GM18519 (cell line): ENCODE results near the gene LTV1.

Source experiments
- ATAC-seq: cut with Tn5 transposase; IDR thresholded peaks from one replicate; pipeline ENCODE4 v1.9.1; 2021; ENCODE audit warnings: mild to moderate bottlenecking, moderate library complexity; ENCODE audit not compliant: unreplicated experiment, low FRiP score

The LTV1 gene

DNA sequence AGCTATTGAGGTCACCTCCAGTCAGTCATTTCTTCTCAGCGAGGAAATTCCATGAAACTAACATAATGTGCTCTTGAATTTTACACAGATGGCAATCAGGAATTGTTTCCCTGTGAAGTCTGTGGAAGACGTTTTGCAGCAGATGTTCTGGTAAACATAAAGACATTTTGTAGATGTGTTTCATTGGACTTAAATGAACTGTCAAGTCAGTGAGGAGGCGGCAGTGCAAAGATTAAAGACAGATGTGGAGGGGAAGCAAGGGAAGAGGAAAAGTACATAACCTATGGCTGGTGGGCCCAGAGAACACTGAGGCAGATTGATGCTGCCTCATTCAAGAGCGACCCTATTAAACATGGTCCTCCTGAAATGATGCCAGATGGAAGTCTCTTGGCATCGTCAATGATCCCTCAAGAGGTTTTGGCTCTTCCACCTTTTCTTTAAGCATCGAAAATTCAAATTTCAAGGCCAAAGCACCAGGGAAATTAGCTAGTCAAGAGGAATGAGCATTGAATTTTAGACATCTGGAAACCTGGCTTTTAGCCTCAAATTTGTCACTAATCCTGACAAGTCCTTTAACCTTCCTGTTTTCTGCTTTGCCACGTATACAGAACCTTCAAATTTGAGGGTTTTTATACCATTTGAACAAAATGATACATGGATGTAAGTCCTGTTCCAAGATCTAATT is 41.2 kb downstream of the LTV1 start:
- ATAC-seq, result no peak

GRCh38 chr6:143885116-143885515 is 42.0 kb downstream of the LTV1 start:
- ATAC-seq, result no peak

DNA sequence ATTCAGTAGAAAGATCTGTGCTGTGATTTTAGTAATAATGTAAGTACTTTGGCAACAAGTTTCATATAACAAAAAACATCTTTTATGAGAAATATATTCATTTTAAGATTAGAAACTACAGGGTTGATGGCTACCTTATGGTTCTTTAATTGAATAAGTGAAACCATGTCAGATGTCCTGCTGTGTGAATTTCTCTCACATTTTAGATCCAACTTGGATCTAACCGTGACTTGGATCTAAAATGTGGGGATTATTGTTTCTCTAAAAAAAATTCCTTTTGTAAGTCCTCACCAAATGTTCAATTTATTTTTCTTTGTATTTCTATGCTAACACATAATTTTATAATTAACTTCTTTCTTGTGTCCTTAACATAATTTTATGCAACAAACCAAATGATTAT is 51.5 kb downstream of the LTV1 start:
- no peak for ATAC-seq

DNA sequence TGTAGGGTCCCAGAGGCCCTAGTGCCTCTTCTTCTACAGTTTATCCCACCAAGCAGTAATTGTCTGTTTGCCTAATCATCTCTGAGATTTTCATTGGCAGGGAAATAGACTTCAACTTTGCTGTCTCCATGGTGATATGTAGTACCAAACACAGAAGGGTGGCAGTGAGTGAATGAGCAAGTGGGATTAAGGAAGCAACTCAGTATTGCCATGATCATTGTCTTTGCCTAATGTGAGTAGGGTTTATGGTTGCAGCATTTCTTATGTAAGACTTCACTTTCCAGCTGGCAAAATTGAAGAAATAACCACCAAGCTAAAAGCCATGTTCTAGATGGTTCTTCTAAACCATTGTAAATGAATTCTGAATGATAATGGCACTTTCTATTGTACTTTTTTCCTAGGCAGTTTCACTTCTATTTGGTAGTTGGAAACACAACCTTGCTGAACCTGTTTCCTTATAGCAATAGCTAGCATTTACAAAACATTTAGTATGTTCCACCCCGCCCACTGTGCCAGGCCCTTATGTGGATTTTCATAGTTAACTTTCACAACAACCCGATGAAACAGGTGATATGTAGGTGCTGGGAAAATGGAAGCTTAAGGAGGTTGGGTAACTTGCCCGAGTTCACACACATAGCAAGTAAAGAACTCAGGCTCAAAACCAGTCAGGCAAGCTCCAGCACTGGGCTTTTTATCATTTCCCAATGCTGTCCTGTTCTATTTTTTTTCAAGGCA is 53.2 kb downstream of the LTV1 start:
- ATAC-seq, result no peak

DNA sequence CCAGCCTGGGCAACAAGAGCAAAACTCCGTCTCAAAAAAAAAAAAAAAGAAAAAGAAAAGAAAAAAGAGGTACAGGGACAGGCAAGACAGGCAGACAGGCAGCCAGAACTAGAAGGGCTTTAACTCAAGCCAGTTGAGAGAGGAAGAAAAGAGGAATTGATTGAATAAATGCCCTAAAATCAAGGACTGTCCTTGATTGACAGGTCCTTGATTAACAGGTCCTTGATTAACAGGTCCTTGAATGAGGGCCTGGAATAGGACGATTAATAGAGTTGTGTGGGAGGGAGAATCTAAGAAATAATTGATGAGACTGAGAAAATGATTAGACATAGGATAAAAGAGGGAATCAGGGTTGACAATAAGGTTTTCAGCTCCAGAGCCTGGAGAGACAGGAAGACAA is 57.2 kb downstream of the LTV1 start:
- no peak for ATAC-seq

DNA sequence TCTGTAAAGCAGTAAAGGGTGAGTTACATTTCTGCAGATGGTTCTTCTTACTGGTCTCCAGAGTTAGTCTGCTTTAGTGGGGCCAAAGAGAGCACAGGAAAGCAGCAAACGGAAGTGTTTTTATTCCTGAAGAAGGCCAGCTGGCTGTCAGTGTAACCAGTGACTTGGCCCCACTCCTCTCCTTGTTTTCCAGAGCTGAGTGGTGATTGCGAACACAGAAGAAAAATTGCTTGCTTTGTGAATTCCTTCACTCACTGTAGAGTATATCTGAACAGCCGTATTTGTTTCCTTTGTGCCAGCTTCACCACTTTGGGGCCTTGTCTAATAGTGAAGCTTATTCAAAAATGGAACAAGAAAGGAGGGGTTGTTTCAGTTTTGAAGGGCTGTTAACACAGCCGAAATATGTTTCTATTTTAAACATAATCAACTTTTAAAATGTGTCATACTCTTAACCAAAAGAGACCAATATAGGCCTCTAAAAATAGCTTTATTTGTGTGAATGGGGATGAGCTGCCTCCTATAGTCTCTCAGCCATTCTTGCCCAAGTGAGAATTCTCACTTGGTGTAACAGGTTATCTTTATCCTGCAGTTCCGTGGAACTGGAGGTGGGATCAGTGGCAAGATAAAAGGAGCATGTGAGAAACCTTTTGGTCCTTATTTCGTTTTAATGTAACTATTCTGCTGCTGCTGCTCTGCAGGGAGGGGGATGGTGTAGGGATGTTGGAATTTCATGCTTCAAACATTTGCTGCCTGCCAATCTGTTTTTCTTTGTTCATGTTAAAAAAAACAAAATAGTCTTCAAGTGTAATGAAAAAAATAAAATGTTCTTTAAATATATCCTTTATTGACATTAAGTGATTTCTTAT is 59.0 kb downstream of the LTV1 start:
- peak; percentile 99 for ATAC-seq

DNA sequence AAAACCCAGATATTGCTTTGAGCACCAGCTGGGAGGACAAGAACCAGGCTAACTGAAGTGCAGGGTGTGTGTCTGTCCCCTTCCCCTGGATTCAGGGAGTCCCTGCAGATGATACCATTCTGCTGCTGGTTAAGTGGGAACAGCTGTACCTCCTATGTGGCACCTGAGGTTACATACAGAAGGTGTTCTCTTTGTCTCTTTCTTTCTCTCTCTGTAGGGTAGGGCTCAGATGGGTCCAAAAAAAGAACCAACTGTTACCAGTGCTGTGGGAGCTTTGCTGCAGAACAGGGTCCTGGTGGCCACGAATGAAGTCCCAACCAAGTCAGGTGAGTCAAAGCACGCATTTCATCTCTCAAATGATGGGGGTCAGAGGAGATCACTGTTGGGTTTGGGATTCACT is 59.7 kb downstream of the LTV1 start:
- ATAC-seq, result no peak

DNA sequence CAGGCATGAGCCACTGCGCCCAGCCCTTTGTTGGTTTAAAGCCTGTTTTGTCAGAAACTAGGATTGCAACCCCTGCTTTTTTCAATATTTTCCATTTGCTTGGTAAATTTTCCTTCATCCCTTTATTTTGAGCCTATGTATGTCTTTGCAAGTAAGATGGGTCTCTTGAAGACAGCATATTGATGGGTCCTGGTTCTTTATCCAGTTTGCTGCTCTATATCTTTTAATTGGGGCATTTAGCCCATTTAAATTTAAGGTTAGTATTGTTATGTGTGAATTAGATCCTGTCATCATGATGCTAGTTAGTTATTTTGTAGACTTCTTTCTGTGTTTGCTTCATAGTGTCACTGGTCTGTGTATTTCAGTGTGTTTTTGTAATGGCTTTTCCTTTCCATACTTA is 67.9 kb downstream of the LTV1 start:
- no peak for ATAC-seq

DNA sequence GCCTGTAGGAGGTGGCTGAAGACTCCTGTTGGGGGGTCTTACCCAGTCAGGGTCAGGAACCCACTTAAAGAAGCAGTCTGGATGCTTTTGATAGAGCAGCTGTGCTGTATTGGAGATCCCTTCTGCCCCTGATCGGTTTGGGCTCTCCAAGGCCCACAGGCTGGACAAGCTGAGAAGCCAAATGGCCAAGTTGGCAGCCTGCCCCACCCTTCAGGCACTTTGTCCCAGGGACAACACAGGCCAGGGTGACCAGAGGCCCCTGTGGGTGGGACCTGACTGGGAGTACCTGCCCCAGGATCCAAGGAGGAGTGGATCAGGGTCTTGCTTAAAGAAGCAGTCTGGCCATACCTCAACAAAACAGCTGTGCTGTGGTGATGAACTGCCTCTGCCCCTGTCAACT is 69.5 kb downstream of the LTV1 start:
- ATAC-seq, result no peak
